Right lobe of liver (tissue), 4 donors: ENCODE data around the gene MYH9.

ENCODE experiments used
- POLR2A ChIP-seq: fragments of 450-650 bp; IDR thresholded peaks from one replicate; pipeline ENCODE4 v1.6.1; 2017; ENCODE audit warnings: antibody characterized with exemption, mild to moderate bottlenecking
- TF ChIP-seq, protein P1 (sequence below), 4 donors: fragments of 200-600 bp in 3 of 4; fragments of 450-650 bp in 1 of 4; IDR thresholded peaks; one replicate each; pipeline versions ENCODE4 v1.5.1 to v1.8.0; 2016 to 2022; ENCODE audit warnings: antibody characterized with exemption in 4 of 4, mild to moderate bottlenecking in 2 of 4
- donor health status: DM: no; HTN: no; CAD: no.
- donor health status: DM: no; HTN: no; CAD: no.
- donor health status: DM: no; HTN: yes; CAD: no.

GRCh38 chr22:36343070-36343719, 44.6 kb downstream of the MYH9 start:
- TF ChIP-seq POLR2A: no peak
- TF ChIP-seq, protein P1, sequence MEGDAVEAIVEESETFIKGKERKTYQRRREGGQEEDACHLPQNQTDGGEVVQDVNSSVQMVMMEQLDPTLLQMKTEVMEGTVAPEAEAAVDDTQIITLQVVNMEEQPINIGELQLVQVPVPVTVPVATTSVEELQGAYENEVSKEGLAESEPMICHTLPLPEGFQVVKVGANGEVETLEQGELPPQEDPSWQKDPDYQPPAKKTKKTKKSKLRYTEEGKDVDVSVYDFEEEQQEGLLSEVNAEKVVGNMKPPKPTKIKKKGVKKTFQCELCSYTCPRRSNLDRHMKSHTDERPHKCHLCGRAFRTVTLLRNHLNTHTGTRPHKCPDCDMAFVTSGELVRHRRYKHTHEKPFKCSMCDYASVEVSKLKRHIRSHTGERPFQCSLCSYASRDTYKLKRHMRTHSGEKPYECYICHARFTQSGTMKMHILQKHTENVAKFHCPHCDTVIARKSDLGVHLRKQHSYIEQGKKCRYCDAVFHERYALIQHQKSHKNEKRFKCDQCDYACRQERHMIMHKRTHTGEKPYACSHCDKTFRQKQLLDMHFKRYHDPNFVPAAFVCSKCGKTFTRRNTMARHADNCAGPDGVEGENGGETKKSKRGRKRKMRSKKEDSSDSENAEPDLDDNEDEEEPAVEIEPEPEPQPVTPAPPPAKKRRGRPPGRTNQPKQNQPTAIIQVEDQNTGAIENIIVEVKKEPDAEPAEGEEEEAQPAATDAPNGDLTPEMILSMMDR (IDR thresholded peaks at IDR 0.05): no peak
